Prostate gland (tissue), 2 donors: ENCODE measurements around the gene CYP3A5.

Source experiments
- CTCF ChIP-seq, 4 experiments: fragments of 200-600 bp in 2 of 4; fragments of 450-650 bp in 2 of 4; sonication (generic) in 2 of 4; IDR thresholded peaks; 1 replicate in 3 of 4; 2 replicates in 1 of 4; pipeline ENCODE4 v1.5.1; 2016 to 2019; ENCODE audit warnings: antibody characterized with exemption in 4 of 4, mild to moderate bottlenecking in 2 of 4, moderate library complexity in 2 of 4
- POLR2A ChIP-seq: fragments of 450-650 bp; IDR thresholded peaks from one replicate; pipeline ENCODE4 v1.6.1; 2016; ENCODE audit warnings: antibody characterized with exemption, mild to moderate bottlenecking
- POLR2AphosphoS5 ChIP-seq: sonication (generic); formaldehyde crosslinking; IDR thresholded peaks from one replicate; pipeline ENCODE4 v1.6.1; 2017; ENCODE audit warnings: antibody characterized with exemption

DNA sequence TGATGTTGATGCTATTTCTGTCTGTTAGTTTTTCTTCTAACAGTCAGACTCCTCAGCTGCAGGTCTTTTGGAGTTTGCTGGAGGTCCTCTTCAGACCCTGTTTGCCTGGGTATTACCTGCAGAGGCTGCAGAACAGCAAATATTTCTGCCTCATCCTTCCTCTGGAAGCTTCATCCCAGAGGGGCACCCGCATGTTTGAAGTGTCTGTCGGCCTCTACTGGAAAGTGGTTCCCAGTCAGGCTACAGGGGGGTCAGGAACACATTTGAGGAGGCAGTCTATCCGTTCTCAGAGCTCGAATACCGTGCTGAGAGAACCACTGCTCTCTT, 13.3 kb upstream of the CYP3A5 start:
- TF ChIP-seq POLR2A, result no peak
- no peak for TF ChIP-seq CTCF (IDR thresholded peaks at IDR 0.05)
- TF ChIP-seq POLR2AphosphoS5, result no peak
